ENCODE results near the gene ZNF133. TPM values are rescaled to one million over a fixed set of nuclear protein-coding genes. Genes with fewer than 3 reads are reported as not detected.

Gene ZNF133
- total RNA-seq, 2 experiments from 2014 or later = 5.9 to 6.5 TPM

DNA sequence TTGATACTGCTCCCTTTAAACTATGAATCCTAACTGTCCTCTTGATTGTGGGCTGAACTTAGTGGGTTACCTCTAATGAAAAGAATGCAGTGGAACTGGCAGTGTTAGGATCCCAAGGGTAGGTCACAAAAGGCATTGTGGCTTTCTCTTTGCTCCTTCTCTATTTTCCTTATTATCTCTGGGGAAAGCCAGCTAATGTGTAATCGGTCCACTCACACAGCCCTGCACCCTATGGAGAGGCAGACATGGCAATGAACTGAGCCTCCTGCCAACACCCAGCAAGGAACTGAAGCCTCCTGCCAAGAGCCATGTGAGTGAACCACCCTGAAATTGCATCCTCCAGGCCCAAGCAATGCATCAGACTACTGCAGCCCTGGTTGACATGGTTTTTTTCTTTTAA, 24.6 kb upstream of the ZNF133 start:
- no peaks in the 10 kb centered on the region for H3K79me2 ChIP-seq (ENCODE audit: insufficient read depth, low read depth, low read length)
- no TSS peak for BruUV-seq (replicated peaks)
- no peak overlapping the region for H2AFZ ChIP-seq (ENCODE audit: low read length)
- ChIA-PET POLR2A (no interaction called here), CTCF (ENCODE audit: unreplicated experiment) (no interaction called here)
- H3K36me3 ChIP-seq (ENCODE audit: insufficient read depth, low read length) = no peaks in the 10 kb centered on the region
- H4K20me1 ChIP-seq (ENCODE audit: insufficient read depth, low read length) = no peaks in the 10 kb centered on the region
- DNase-seq (ENCODE audit: low spot score) = no peak
- intact Hi-C loops (cut with micrococcal nuclease; ENCODE audit: unreplicated experiment) = no loop called here
- H3K9me3 ChIP-seq (ENCODE audit: low read length) = no peaks in the 10 kb centered on the region
- TF ChIP-seq EZH2phosphoT487 (IDR thresholded peaks at IDR 0.05; ENCODE audit: borderline replicate concordance, low read depth, low read length) = no peak
- TF ChIP-seq, protein P1, sequence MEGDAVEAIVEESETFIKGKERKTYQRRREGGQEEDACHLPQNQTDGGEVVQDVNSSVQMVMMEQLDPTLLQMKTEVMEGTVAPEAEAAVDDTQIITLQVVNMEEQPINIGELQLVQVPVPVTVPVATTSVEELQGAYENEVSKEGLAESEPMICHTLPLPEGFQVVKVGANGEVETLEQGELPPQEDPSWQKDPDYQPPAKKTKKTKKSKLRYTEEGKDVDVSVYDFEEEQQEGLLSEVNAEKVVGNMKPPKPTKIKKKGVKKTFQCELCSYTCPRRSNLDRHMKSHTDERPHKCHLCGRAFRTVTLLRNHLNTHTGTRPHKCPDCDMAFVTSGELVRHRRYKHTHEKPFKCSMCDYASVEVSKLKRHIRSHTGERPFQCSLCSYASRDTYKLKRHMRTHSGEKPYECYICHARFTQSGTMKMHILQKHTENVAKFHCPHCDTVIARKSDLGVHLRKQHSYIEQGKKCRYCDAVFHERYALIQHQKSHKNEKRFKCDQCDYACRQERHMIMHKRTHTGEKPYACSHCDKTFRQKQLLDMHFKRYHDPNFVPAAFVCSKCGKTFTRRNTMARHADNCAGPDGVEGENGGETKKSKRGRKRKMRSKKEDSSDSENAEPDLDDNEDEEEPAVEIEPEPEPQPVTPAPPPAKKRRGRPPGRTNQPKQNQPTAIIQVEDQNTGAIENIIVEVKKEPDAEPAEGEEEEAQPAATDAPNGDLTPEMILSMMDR (conservative IDR thresholded peaks at IDR 0.05; ENCODE audit: low read length) = no peak
- no peak overlapping the region for H3K4me2 ChIP-seq (ENCODE audit: low read length)
- no peak overlapping the region for H3K27ac ChIP-seq (ENCODE audit: low read depth, low read length, poor library complexity, severe bottlenecking)
- no peaks in the 10 kb centered on the region for H3K9me2 ChIP-seq (ENCODE audit: insufficient read depth, low read length)
- H3K4me3 ChIP-seq (ENCODE audit: low read depth, low read length, poor library complexity, severe bottlenecking) = no peak overlapping the region
- H3K4me1 ChIP-seq (ENCODE audit: insufficient read depth, low read length, poor library complexity, severe bottlenecking) = no peaks in the 10 kb centered on the region

DNA sequence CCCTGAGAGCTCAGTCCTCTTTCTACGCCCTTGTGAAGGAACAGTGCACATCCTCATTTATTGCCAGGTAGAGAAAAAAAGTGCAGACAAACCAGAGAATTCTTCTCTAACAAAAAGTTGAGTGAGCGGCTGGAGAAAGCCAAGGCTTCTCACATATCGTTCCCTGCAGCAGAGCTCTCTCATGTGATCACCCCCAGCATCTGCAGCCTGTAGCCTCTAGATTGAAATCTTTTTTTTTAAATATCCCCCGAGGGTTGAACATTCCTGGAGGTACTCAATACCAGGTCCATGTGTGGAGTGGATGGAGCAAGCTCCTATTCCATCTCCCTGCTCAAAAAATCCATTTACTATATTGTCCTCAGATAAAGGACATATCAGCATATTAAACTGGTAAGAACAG, 22.9 kb upstream of the ZNF133 start:
- Histone ChIP-seq H3K4me2 (ENCODE audit: low read length) (no peak overlapping the region), H3K4me1 (ENCODE audit: insufficient read depth, low read length, poor library complexity, severe bottlenecking) (no peaks in the 10 kb centered on the region), H3K79me2 (ENCODE audit: insufficient read depth, low read depth, low read length) (no peaks in the 10 kb centered on the region), H3K27ac (ENCODE audit: low read depth, low read length, poor library complexity, severe bottlenecking) (no peak overlapping the region), H3K9me2 (ENCODE audit: insufficient read depth, low read length) (no peaks in the 10 kb centered on the region), H4K20me1 (ENCODE audit: insufficient read depth, low read length) (no peaks in the 10 kb centered on the region), H2AFZ (ENCODE audit: low read length) (no peak overlapping the region), H3K4me3 (ENCODE audit: low read depth, low read length, poor library complexity, severe bottlenecking) (no peak overlapping the region), H3K36me3 (ENCODE audit: insufficient read depth, low read length) (no peaks in the 10 kb centered on the region), H3K9me3 (ENCODE audit: low read length) (no peaks in the 10 kb centered on the region)
- intact Hi-C loops (cut with micrococcal nuclease; ENCODE audit: unreplicated experiment) = no loop called here
- ChIA-PET POLR2A (no interaction called here), CTCF (ENCODE audit: unreplicated experiment) (no interaction called here)
- TF ChIP-seq EZH2phosphoT487 (IDR thresholded peaks at IDR 0.05; ENCODE audit: borderline replicate concordance, low read depth, low read length) = no peak
- TF ChIP-seq, protein P1 (conservative IDR thresholded peaks at IDR 0.05; ENCODE audit: low read length) = no peak
- DNase-seq (ENCODE audit: low spot score) = no peak
- BruUV-seq (replicated peaks) = no TSS peak

DNA sequence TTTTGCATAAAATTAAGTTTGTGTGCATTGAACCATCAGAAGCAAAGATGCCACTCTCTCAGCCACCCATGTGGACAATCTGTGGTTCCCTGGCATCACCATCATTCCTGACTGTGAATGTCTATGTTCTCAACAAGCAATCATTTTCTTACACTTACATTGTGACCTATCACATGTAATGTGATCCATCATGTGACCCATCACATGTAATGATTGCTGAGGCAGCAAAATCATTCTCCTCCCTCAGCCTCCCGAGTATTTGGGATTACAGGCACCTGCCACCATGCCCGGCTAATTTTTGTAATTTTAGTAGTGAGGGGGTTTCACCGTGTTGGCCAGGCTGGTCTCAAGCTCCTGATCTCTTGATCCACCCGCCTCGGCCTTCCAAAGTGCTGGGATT, 22.0 kb upstream of the ZNF133 start:
- Histone ChIP-seq H3K4me3 (ENCODE audit: low read depth, low read length, poor library complexity, severe bottlenecking) (no peak overlapping the region), H3K4me1 (ENCODE audit: insufficient read depth, low read length, poor library complexity, severe bottlenecking) (no peaks in the 10 kb centered on the region), H3K4me2 (ENCODE audit: low read length) (no peak overlapping the region), H3K9me3 (ENCODE audit: low read length) (no peaks in the 10 kb centered on the region), H3K79me2 (ENCODE audit: insufficient read depth, low read depth, low read length) (no peaks in the 10 kb centered on the region), H4K20me1 (ENCODE audit: insufficient read depth, low read length) (no peaks in the 10 kb centered on the region), H3K27ac (ENCODE audit: low read depth, low read length, poor library complexity, severe bottlenecking) (no peak overlapping the region), H3K36me3 (ENCODE audit: insufficient read depth, low read length) (no peaks in the 10 kb centered on the region), H3K9me2 (ENCODE audit: insufficient read depth, low read length) (no peaks in the 10 kb centered on the region), H2AFZ (ENCODE audit: low read length) (no peak overlapping the region)
- TF ChIP-seq EZH2phosphoT487 (IDR thresholded peaks at IDR 0.05; ENCODE audit: borderline replicate concordance, low read depth, low read length) = no peak
- TF ChIP-seq, protein P1 (conservative IDR thresholded peaks at IDR 0.05; ENCODE audit: low read length) = no peak
- no TSS peak for BruUV-seq (replicated peaks)
- no peak for DNase-seq (ENCODE audit: low spot score)
- intact Hi-C loops (cut with micrococcal nuclease; ENCODE audit: unreplicated experiment) = no loop called here
- POLR2A ChIA-PET = no interaction called here
- CTCF ChIA-PET (ENCODE audit: unreplicated experiment) = no interaction called here

All from OCI-LY7 (cell line).